ENCODE data around the gene SELENOV.

DNA sequence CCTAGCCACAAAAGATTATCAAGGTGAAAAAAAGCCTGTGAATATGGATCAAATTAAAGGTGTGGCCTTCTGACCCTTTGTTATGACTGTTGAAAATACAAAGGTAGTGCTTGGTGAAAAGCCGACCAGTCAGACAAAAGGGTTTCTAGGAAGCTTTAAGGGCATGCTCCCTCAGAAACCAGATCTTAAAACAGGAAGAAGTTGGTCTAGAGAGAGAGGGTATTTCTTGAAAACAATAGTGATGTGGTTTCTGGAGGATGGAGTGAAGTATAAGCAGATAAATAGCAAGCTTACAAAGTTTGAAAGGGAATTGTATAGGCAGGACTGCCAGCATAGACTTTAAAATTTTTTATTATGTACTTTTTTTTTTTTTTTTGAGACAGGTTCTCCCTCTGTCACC lies 30.0 kb downstream of the SELENOV start:
- TF ChIP-seq, protein P1, sequence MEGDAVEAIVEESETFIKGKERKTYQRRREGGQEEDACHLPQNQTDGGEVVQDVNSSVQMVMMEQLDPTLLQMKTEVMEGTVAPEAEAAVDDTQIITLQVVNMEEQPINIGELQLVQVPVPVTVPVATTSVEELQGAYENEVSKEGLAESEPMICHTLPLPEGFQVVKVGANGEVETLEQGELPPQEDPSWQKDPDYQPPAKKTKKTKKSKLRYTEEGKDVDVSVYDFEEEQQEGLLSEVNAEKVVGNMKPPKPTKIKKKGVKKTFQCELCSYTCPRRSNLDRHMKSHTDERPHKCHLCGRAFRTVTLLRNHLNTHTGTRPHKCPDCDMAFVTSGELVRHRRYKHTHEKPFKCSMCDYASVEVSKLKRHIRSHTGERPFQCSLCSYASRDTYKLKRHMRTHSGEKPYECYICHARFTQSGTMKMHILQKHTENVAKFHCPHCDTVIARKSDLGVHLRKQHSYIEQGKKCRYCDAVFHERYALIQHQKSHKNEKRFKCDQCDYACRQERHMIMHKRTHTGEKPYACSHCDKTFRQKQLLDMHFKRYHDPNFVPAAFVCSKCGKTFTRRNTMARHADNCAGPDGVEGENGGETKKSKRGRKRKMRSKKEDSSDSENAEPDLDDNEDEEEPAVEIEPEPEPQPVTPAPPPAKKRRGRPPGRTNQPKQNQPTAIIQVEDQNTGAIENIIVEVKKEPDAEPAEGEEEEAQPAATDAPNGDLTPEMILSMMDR (IDR thresholded peaks at IDR 0.05) = no peak
- TF ChIP-seq POLR2A (IDR thresholded peaks at IDR 0.05) (no peak), POLR2AphosphoS5 (IDR thresholded peaks at IDR 0.05) (no peak)
